ENCODE measurements around the gene MYL9.

DNA sequence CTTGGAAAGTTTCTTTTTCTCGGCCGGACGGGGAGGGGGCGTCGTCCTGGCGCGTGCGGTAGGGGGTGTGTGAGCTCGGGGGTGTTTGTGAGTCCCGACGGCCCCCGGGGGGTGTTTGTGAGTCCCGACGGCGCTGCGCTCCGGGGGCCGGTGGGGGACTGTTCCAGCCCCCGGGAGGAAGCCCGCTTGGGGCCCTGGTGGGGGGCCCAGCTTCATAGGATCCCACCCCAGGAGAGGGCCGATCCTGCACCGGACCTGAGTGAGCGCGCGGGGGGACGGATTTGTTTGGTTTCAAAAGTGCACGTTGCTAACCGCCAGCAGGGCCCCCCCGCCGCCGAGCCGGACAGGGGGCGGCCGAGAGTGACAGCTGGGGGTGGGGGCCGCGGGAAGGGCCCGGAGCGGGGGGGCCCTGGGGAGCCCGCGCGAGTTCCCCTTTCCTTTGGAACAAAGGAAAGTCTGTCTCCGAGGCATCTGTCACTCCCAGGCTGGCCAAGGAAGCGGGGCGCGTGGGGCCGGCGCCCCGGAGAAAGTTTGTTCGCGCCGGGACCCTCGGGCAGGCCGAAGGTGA, 32.6 kb downstream of the MYL9 start:
- no peak for TF ChIP-seq JUNB (IDR thresholded peaks at IDR 0.05)
- TF ChIP-seq EP300 (IDR thresholded peaks at IDR 0.05), result no peak
- no peak for TF ChIP-seq POLR2A (IDR thresholded peaks at IDR 0.05; ENCODE audit: low read length)
- no peak for TF ChIP-seq RAD21 (conservative IDR thresholded peaks at IDR 0.05 in 1 of 2, IDR thresholded peaks at IDR 0.05 in 1 of 2)
- TF ChIP-seq, protein P1, sequence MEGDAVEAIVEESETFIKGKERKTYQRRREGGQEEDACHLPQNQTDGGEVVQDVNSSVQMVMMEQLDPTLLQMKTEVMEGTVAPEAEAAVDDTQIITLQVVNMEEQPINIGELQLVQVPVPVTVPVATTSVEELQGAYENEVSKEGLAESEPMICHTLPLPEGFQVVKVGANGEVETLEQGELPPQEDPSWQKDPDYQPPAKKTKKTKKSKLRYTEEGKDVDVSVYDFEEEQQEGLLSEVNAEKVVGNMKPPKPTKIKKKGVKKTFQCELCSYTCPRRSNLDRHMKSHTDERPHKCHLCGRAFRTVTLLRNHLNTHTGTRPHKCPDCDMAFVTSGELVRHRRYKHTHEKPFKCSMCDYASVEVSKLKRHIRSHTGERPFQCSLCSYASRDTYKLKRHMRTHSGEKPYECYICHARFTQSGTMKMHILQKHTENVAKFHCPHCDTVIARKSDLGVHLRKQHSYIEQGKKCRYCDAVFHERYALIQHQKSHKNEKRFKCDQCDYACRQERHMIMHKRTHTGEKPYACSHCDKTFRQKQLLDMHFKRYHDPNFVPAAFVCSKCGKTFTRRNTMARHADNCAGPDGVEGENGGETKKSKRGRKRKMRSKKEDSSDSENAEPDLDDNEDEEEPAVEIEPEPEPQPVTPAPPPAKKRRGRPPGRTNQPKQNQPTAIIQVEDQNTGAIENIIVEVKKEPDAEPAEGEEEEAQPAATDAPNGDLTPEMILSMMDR (IDR thresholded peaks at IDR 0.05), result no peak
- no peak for TF ChIP-seq KDM1A (IDR thresholded peaks at IDR 0.05; ENCODE audit: low read depth)
- no peak for TF ChIP-seq SMC3 (IDR thresholded peaks at IDR 0.05)
- TF ChIP-seq ZNF302 (CRISPR knock-in tag; IDR thresholded peaks at IDR 0.05), result no peak
- peak; percentile 33; the same call in 1 of the 2 replicates for TF ChIP-seq PHF8 (IDR thresholded peaks at IDR 0.05; ENCODE audit: borderline replicate concordance, low read depth)
- no peak for TF ChIP-seq GATA3 (IDR thresholded peaks at IDR 0.05; ENCODE audit: borderline replicate concordance)
- no peak for TF ChIP-seq CHD2 (IDR thresholded peaks at IDR 0.05; ENCODE audit: low read length, partially characterized antibody)
- TF ChIP-seq SREBF2 (IDR thresholded peaks at IDR 0.05), result no peak
- no peak for TF ChIP-seq BHLHE40 (IDR thresholded peaks at IDR 0.05; ENCODE audit: low read depth, low read length)

All from A549 (cell line).